Measurements from ENCODE around the gene SH2D5. TPM values are rescaled to one million over a fixed set of nuclear protein-coding genes. Genes with fewer than 3 reads are reported as not detected.

SH2D5 gene
- total and polyA plus RNA-seq, 2 experiments from 2014 or later = 0.98 to 1.1 TPM

- H3K4me3 ChIP-seq = no peak overlapping the region
- no peaks in the 10 kb centered on the region for H3K4me1 ChIP-seq (ENCODE audit: low read depth)
These were observed 31.1 kb downstream of the SH2D5 start for GRCh38 chr1:20701446-20701845.

GRCh38 chr1:20700636-20701215 is 31.8 kb downstream of the SH2D5 start:
- Histone ChIP-seq H3K27ac (no peak overlapping the region), H3K4me1 (ENCODE audit: low read depth) (no peaks in the 10 kb centered on the region), H3K36me3 (no peaks in the 10 kb centered on the region), H3K9me3 (ENCODE audit: low read depth) (no peaks in the 10 kb centered on the region), H3K4me3 (no peak overlapping the region), H3K27me3 (no peaks in the 10 kb centered on the region)
- no peak for DNase-seq (ENCODE audit: low read depth in 1 of 2, low spot score in 1 of 2)
- no peak for TF ChIP-seq CTCF (IDR thresholded peaks at IDR 0.05; ENCODE audit: low read depth, low read length)

More at GRCh38 chr1:20701446-20701845, 31.1 kb downstream of the SH2D5 start:
- no peak for DNase-seq (ENCODE audit: low read depth in 1 of 2, low spot score in 1 of 2)
- Histone ChIP-seq H3K9me3 (ENCODE audit: low read depth) (no peaks in the 10 kb centered on the region), H3K27me3 (no peaks in the 10 kb centered on the region), H3K36me3 (no peaks in the 10 kb centered on the region), H3K27ac (no peak overlapping the region)
- no peak for TF ChIP-seq CTCF (IDR thresholded peaks at IDR 0.05; ENCODE audit: low read depth, low read length)

DNA sequence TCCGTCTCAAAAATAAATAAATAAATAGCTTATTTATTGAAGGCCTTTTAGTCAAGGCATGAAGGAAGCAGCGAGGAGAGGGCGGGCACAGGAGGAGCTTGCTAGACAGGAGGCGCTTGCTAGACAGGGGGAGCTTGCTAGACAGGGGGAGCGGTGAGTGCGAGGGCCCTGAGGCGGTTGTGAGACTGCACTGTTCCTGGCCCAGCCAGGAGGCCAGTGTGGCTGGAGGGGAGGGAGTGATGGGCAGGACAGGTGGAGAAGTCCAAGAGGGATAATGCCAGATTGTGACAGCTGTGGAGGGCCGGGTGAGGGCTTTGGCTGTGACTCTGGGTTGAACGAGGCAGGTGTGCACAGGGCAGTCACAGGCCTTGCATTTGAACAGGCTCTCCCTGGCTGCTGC is 32.9 kb downstream of the SH2D5 start:
- Histone ChIP-seq H3K9me3 (ENCODE audit: low read depth) (no peaks in the 10 kb centered on the region), H3K36me3 (no peaks in the 10 kb centered on the region), H3K4me3 (no peak overlapping the region), H3K27me3 (no peaks in the 10 kb centered on the region), H3K27ac (no peak overlapping the region), H3K4me1 (ENCODE audit: low read depth) (no peaks in the 10 kb centered on the region)
- DNase-seq (ENCODE audit: low read depth in 1 of 2, low spot score in 1 of 2) = no peak
- no peak for TF ChIP-seq CTCF (IDR thresholded peaks at IDR 0.05; ENCODE audit: low read depth, low read length)

DNA sequence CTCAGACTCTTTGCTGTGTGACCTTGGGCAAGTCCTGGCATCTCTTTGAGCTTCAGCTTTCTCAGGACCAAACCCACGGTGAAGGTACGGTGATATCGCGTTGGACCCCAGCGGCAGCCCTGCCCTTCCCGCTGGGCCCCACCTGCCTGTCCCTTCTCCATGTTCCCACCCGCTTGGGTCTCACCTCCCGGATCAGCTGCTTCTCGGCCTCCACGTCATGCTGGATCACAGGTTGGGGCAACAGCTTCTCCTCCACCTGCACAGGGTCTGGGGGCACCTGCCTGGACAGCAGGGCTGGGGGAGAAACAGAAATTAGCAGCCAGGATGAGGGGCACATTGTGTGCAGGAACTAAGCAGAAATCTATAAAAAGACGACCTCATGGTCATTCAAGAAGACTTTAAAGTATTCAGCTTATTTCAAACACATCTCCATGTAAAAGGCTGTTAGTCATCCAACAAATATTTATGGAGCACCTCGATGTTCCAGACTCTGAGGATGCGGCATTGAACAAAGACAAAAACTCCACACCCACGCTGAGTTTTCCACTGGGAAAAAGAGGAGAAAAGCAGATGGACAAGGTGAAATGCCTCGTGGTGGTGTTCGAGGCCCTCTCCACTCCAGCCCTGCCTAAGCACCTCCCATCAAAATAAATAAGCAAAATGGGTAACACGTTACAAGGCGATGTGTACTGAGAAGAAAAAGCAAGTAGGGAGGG is 34.1 kb downstream of the SH2D5 start:
- peak in 1 of 2 donors; percentile 19 for DNase-seq (ENCODE audit: low read depth in 1 of 2, low spot score in 1 of 2)
- Histone ChIP-seq H3K27ac (no peak overlapping the region), H3K4me3 (no peak overlapping the region), H3K36me3 (no peaks in the 10 kb centered on the region), H3K9me3 (ENCODE audit: low read depth) (no peaks in the 10 kb centered on the region), H3K27me3 (no peaks in the 10 kb centered on the region), H3K4me1 (ENCODE audit: low read depth) (no peaks in the 10 kb centered on the region)
- TF ChIP-seq CTCF (IDR thresholded peaks at IDR 0.05; ENCODE audit: low read depth, low read length) = no peak

DNA sequence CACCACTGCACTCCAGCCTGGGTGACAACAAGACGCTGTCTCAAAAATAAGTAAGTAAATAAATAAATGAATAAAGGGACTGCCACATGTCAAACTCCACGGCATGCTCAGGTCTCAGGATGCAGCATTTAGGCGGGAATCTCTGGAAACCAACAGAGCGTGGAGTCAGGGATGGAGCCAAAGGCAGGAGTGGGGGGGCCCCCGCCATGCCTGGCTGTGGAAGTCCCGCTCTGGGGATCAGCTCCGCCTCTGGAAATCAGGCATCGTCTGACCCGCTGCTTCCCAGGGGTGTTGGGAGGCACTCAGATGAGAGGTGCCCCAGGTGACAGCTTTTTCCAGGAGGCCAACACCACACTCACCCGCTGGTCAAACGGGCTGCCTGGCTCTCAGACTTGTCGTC is 34.9 kb downstream of the SH2D5 start:
- Histone ChIP-seq H3K27me3 (no peaks in the 10 kb centered on the region), H3K4me1 (ENCODE audit: low read depth) (no peaks in the 10 kb centered on the region), H3K9me3 (ENCODE audit: low read depth) (no peaks in the 10 kb centered on the region), H3K27ac (peak overlapping the region; percentile 88), H3K36me3 (no peaks in the 10 kb centered on the region), H3K4me3 (no peak overlapping the region)
- peak in 1 of 2 donors; percentile 14 for DNase-seq (ENCODE audit: low read depth in 1 of 2, low spot score in 1 of 2)
- TF ChIP-seq CTCF (IDR thresholded peaks at IDR 0.05; ENCODE audit: low read depth, low read length) = no peak

All from cardiac muscle cell (in vitro differentiated cells and primary cell).